ENCODE results near the gene NFATC2. TPM values are rescaled to one million over a fixed set of nuclear protein-coding genes. Genes with fewer than 3 reads are reported as not detected.

Gene NFATC2
- total and polyA plus RNA-seq, 2 of the 8 experiments (the other 6 are each of a cell fraction or from before 2014, with no cell fraction given): 0.27 to 0.91 TPM

GRCh38 chr20:51528263-51529027 is 14.1 kb downstream of the NFATC2 start (continued):
- TF ChIP-seq USF2 (IDR thresholded peaks at IDR 0.05; ENCODE audit: low read length): no peak
- no peak for TF ChIP-seq MAX (IDR thresholded peaks at IDR 0.05)
- TF ChIP-seq SP1 (IDR thresholded peaks at IDR 0.05; ENCODE audit: low read depth, low read length): no peak
- no peak for TF ChIP-seq CTCF (IDR thresholded peaks at IDR 0.05; ENCODE audit: control extremely low read depth in 1 of 3, insufficient read depth in 1 of 3, low read depth in 1 of 3, low read length in 3 of 3)
- no peak for TF ChIP-seq RBBP5 (IDR thresholded peaks at IDR 0.05; ENCODE audit: borderline replicate concordance, low read depth, low read length)
- no peak for TF ChIP-seq POLR2AphosphoS5 (IDR thresholded peaks at IDR 0.05; ENCODE audit: low read depth, low read length)
- no peak for TF ChIP-seq SUZ12 (IDR thresholded peaks at IDR 0.05; ENCODE audit: low read length)
- no peak for TF ChIP-seq CREB1 (IDR thresholded peaks at IDR 0.05)
- no peak for TF ChIP-seq JUND (IDR thresholded peaks at IDR 0.05; ENCODE audit: low read length)
